Measurements from ENCODE around the gene GLDN.
"Not testable (repeated sequence)": the region's sequence is repeated elsewhere in the genome, so short reads cannot be mapped to it uniquely, and the experiment has no call there.

The GLDN gene

DNA sequence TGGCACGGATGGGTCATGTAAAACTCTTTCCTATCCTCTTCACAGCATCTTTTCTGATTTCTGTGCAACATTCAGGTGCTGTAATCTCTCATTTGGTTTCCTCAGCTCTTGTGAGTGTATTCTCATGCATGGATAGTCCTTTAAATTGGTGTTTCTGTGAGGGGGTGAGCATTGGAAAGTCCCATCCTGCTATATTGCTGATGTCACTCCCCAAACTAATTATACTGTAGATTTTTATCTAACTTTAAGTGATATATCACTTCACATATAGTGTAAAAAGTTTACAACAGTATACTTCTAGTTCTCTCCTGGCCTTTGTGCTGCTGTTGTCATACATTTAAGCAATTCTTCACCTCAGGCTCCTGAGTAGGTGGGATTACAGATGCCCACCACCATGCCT, 102.7 kb downstream of the GLDN start:
- CTCF ChIA-PET, result no interaction called here
- TF ChIP-seq, protein P1, sequence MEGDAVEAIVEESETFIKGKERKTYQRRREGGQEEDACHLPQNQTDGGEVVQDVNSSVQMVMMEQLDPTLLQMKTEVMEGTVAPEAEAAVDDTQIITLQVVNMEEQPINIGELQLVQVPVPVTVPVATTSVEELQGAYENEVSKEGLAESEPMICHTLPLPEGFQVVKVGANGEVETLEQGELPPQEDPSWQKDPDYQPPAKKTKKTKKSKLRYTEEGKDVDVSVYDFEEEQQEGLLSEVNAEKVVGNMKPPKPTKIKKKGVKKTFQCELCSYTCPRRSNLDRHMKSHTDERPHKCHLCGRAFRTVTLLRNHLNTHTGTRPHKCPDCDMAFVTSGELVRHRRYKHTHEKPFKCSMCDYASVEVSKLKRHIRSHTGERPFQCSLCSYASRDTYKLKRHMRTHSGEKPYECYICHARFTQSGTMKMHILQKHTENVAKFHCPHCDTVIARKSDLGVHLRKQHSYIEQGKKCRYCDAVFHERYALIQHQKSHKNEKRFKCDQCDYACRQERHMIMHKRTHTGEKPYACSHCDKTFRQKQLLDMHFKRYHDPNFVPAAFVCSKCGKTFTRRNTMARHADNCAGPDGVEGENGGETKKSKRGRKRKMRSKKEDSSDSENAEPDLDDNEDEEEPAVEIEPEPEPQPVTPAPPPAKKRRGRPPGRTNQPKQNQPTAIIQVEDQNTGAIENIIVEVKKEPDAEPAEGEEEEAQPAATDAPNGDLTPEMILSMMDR (IDR thresholded peaks at IDR 0.05; ENCODE audit: control extremely low read depth, extremely low read depth, low read depth, missing control alignments), result no peak
- POLR2A ChIA-PET, result no interaction called here

DNA sequence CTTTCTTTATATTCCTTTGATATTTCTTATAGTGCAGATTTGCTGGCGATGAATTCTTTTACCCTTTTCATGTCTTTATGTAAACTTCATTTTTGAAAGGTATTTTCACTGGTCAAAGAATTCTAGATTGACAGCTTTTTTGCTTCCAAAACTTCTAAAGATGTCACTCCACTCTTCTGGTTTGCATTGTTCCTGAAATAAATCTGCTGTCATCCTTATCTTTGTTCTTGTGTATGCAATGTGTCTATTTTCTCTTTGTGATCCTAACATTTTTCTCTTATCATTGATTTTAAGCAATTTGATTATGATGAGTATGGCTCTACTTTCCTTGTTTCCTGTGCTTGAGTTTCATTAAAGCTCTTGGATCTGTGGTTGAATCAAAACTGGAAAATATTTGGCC, 103.4 kb downstream of the GLDN start:
- TF ChIP-seq, protein P1 (IDR thresholded peaks at IDR 0.05; ENCODE audit: control extremely low read depth, extremely low read depth, low read depth, missing control alignments), result no peak
- CTCF ChIA-PET, result no interaction called here
- DNase-seq (ENCODE audit: extremely low spot score), result no peak
- POLR2A ChIA-PET, result no interaction called here

More for the DNA sequence above, 102.7 kb downstream of the GLDN start:
- DNase-seq (ENCODE audit: extremely low spot score), result no peak

DNA sequence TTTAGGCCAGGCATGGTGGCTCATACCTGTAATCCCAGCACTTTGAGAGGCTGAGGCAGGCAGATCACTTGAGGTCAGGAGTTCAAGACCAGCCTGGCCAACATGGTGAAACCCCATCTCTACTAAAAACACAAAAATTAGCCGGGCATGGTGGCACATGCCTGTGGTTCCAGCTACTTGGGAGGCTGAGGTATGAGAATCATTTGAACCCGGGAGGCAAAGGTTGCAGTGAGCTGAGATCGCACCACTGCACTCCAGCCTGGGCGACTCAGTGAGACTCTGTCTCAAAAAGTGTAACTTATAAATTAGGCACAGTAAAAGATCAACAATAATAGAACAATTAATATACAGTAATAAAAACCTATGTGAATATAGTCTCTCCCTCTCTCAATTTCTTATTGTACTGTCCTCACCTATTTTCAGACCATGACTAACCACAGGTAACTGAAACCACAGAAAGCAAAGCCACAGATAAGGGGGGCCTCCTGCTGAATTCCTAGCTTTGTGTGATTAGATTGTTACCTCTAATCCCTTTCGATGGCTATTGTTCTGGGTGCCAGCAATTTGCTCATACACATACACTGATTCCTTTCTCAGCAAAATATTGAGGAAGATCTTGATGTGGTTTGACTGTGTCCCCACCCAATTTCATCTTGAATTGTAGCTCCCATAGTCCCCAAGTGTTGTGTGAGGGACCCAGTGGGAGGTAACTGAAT, 104.7 kb downstream of the GLDN start:
- DNase-seq (ENCODE audit: extremely low spot score); POLR2A ChIA-PET: not testable (repeated sequence)
- CTCF ChIA-PET, result interaction anchor here (1.4 kb wide), 1 partner anchor 13 kb away, joined by 3 read pairs; no protein-coding TSS in a partner anchor

DNA sequence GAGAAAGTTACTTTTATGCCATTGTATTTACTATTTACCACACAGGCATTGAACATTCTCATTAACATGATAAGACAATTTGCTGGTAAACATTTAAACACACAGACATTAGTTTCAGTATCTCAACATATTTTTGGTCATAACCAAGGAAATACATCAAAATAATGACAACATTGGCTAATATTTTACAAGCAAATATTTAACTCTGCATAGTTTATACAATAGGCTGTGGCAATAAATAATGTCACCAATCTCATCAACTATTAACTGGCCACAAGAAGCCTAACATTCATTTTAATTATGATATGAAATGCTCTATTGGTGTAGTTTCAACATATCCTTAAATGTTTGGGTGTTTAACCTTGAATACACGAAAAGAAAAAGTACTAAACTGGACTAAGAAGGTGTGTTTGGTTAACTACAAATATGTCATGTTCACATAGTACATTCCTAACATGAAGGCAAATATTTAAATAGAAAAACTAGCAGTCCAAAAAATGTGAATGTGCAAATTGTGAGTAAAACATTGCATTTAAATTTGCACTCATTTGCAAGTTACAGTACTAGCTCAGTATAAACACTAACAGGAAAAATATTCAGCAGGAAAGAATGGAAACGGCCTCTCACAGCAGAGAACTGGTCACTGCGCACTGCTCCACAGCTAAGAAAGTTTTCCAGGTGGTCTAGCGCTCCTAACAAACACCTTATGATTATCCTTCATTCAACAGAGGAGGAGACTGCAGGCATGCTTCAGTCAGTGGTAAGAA, 106.6 kb downstream of the GLDN start:
- TF ChIP-seq, protein P1 (IDR thresholded peaks at IDR 0.05; ENCODE audit: control extremely low read depth, extremely low read depth, low read depth, missing control alignments), result no peak
- no peak for DNase-seq (ENCODE audit: extremely low spot score)
- POLR2A ChIA-PET, result no interaction called here
- CTCF ChIA-PET, result interaction anchor here (0.9 to 1.3 kb wide), 2 partner anchors 9 to 14 kb away, joined by 3 to 4 read pairs; no protein-coding TSS in a partner anchor

DNA sequence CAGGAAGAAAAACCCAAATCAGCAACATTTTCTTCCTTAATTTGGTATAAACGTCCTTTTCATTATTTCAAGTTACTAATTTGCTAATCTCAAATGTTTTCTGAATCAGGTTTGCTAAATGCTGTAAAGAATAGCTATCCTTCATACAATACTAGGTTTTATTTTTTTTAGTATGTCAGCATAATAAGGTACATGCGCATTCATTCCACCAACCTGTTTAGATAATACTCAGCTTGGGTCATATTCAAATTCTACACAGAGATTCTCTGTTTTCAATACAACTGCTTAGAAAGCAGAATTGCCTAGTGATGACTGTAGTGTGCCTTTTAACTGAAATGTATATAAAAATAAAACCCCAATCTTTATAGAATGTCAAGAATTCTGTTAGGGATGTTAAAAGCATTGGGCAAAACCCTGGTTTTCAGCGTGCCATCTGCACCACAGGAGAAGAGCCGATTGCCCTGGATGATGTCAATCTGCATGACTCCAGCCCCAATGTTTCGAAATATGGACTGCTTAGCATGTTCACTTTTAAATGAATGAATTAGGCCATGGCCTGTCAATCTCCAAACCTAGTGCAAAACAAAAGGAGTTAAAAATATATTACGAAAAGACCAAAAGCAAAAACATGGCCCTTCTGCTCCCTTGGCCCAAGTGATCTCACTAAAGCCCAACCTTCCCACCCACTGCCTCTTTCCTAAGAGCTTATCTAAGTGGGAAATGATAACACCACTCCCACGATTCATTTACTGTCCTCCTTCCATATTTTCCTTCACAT, 107.4 kb downstream of the GLDN start:
- DNase-seq (ENCODE audit: extremely low spot score), result no peak
- CTCF ChIA-PET, result interaction anchor here (0.9 to 1.3 kb wide), 2 partner anchors 8 to 13 kb away, joined by 3 to 4 read pairs; no protein-coding TSS in a partner anchor
- TF ChIP-seq, protein P1 (IDR thresholded peaks at IDR 0.05; ENCODE audit: control extremely low read depth, extremely low read depth, low read depth, missing control alignments), result no peak
- POLR2A ChIA-PET, result no interaction called here

DNA sequence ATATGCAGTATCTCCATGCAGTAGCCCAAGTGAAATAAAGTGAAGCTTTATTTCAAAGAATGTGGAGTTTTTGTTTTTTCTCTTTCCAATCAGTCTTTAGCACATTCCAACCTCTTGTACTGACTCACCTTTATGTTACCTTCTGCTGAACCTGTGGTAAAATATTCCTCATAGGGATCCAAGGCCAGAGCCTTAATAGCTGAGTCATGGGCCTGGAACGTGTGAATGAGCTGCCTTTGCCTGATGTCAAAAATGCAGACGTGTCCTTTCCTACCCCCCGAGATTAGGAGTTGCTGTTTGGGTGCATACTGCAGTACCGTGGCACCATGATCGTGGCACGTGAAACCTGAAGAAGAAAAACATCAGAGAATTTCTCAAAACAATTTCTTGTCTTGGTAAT, 108.5 kb downstream of the GLDN start:
- no peak for DNase-seq (ENCODE audit: extremely low spot score)
- TF ChIP-seq, protein P1 (IDR thresholded peaks at IDR 0.05; ENCODE audit: control extremely low read depth, extremely low read depth, low read depth, missing control alignments), result no peak

More for the DNA sequence above, 108.5 kb downstream of the GLDN start:
- POLR2A ChIA-PET, result no interaction called here
- CTCF ChIA-PET, result interaction anchor here (1.3 kb wide), 1 partner anchor 12 kb away, joined by 3 read pairs; no protein-coding TSS in a partner anchor
